ENCODE measurements around the gene SMIM7.
A peak's percentile ranks its signal among the peaks of the same experiment; 100 is the strongest.

The SMIM7 gene

GRCh38 chr19:16624236-16624635 lies 35.7 kb downstream of the SMIM7 start:
- Histone ChIP-seq H3K9me3 (ENCODE audit: control insufficient read depth, insufficient read depth, low read length) (no peaks in the 10 kb centered on the region), H3K4me2 (ENCODE audit: low read length) (0 out of 2 replicates have a peak overlapping the region, but pooled peaks have one; percentile 23), H3K79me2 (ENCODE audit: control insufficient read depth, low read length) (peaks cover 88% of the 10 kb centered on the region), H3K9me2 (replicated peaks; ENCODE audit: control insufficient read depth, low read length) (no peaks in the 10 kb centered on the region), H3K27ac (ENCODE audit: low read depth, low read length) (no peak overlapping the region), H3K4me1 (ENCODE audit: control insufficient read depth, low read length) (peaks cover 65% of the 10 kb centered on the region), H3K36me3 (ENCODE audit: control insufficient read depth, low read length) (peaks cover 76% of the 10 kb centered on the region), H3F3A (ENCODE audit: control insufficient read depth, insufficient read depth) (peaks cover 6% of the 10 kb centered on the region), H3K4me3 (ENCODE audit: low read length) (no peak overlapping the region), H3K27me3 (ENCODE audit: control insufficient read depth, low read length) (no peaks in the 10 kb centered on the region), H4K20me1 (ENCODE audit: control insufficient read depth, insufficient read depth, low read depth, low read length) (peaks cover 63% of the 10 kb centered on the region)
- TF ChIP-seq EZH2phosphoT487 (IDR thresholded peaks at IDR 0.05; ENCODE audit: borderline replicate concordance, low read length): no peak

- Histone ChIP-seq H3K36me3 (ENCODE audit: control insufficient read depth, low read length) (peaks cover 77% of the 10 kb centered on the region), H3K79me2 (ENCODE audit: control insufficient read depth, low read length) (peaks cover 94% of the 10 kb centered on the region), H3K27ac (ENCODE audit: low read depth, low read length) (no peak overlapping the region), H3K4me1 (ENCODE audit: control insufficient read depth, low read length) (peaks cover 67% of the 10 kb centered on the region), H3K27me3 (ENCODE audit: control insufficient read depth, low read length) (no peaks in the 10 kb centered on the region), H3K9me3 (ENCODE audit: control insufficient read depth, insufficient read depth, low read length) (no peaks in the 10 kb centered on the region), H3K4me3 (ENCODE audit: low read length) (no peak overlapping the region), H3K9me2 (replicated peaks; ENCODE audit: control insufficient read depth, low read length) (no peaks in the 10 kb centered on the region), H3F3A (ENCODE audit: control insufficient read depth, insufficient read depth) (no peaks in the 10 kb centered on the region; the same call in 1 of the 2 replicates), H3K4me2 (ENCODE audit: low read length) (peak overlapping the region; percentile 23; the same call in 1 of the 2 replicates), H4K20me1 (ENCODE audit: control insufficient read depth, insufficient read depth, low read depth, low read length) (peaks cover 69% of the 10 kb centered on the region)
- TF ChIP-seq CTCF (IDR thresholded peaks at IDR 0.05; ENCODE audit: low read depth, low read length, poor library complexity, severe bottlenecking) (peak; percentile 59), EZH2phosphoT487 (IDR thresholded peaks at IDR 0.05; ENCODE audit: borderline replicate concordance, low read length) (no peak)
Observed at GRCh38 chr19:16623576-16623975, 36.4 kb downstream of the SMIM7 start.

GRCh38 chr19:16623066-16623465 lies 36.9 kb downstream of the SMIM7 start:
- H3K9me2 ChIP-seq (replicated peaks; ENCODE audit: control insufficient read depth, low read length): no peaks in the 10 kb centered on the region
- H3F3A ChIP-seq (ENCODE audit: control insufficient read depth, insufficient read depth): no peaks in the 10 kb centered on the region
- peaks cover 99% of the 10 kb centered on the region for H3K79me2 ChIP-seq (ENCODE audit: control insufficient read depth, low read length)
- H3K36me3 ChIP-seq (ENCODE audit: control insufficient read depth, low read length): peaks cover 78% of the 10 kb centered on the region
- no peak for TF ChIP-seq CTCF (IDR thresholded peaks at IDR 0.05; ENCODE audit: low read depth, low read length, poor library complexity, severe bottlenecking)
- peaks cover 72% of the 10 kb centered on the region for H3K4me1 ChIP-seq (ENCODE audit: control insufficient read depth, low read length)
- no peaks in the 10 kb centered on the region for H3K27me3 ChIP-seq (ENCODE audit: control insufficient read depth, low read length)
- no peak overlapping the region for H3K4me3 ChIP-seq (ENCODE audit: low read length)
- H3K27ac ChIP-seq (ENCODE audit: low read depth, low read length): no peak overlapping the region
- H3K4me2 ChIP-seq (ENCODE audit: low read length): no peak overlapping the region
- H3K9me3 ChIP-seq (ENCODE audit: control insufficient read depth, insufficient read depth, low read length): no peaks in the 10 kb centered on the region
- H4K20me1 ChIP-seq (ENCODE audit: control insufficient read depth, insufficient read depth, low read depth, low read length): peaks cover 73% of the 10 kb centered on the region

GRCh38 chr19:16621165-16621800 lies 38.7 kb downstream of the SMIM7 start:
- Histone ChIP-seq H3K4me1 (ENCODE audit: control insufficient read depth, low read length) (peaks cover 86% of the 10 kb centered on the region), H3K27ac (ENCODE audit: low read depth, low read length) (no peak overlapping the region), H3K27me3 (ENCODE audit: control insufficient read depth, low read length) (no peaks in the 10 kb centered on the region), H3K4me2 (ENCODE audit: low read length) (no peak overlapping the region), H3K9me3 (ENCODE audit: control insufficient read depth, insufficient read depth, low read length) (no peaks in the 10 kb centered on the region), H3F3A (ENCODE audit: control insufficient read depth, insufficient read depth) (no peaks in the 10 kb centered on the region), H3K4me3 (ENCODE audit: low read length) (no peak overlapping the region), H3K36me3 (ENCODE audit: control insufficient read depth, low read length) (peaks cover 70% of the 10 kb centered on the region), H4K20me1 (ENCODE audit: control insufficient read depth, insufficient read depth, low read depth, low read length) (peaks cover 87% of the 10 kb centered on the region), H3K9me2 (replicated peaks; ENCODE audit: control insufficient read depth, low read length) (no peaks in the 10 kb centered on the region), H3K79me2 (ENCODE audit: control insufficient read depth, low read length) (peaks cover 100% of the 10 kb centered on the region)
- TF ChIP-seq EZH2phosphoT487 (IDR thresholded peaks at IDR 0.05; ENCODE audit: borderline replicate concordance, low read length) (no peak), CTCF (IDR thresholded peaks at IDR 0.05; ENCODE audit: low read depth, low read length, poor library complexity, severe bottlenecking) (no peak)
